ENCODE data around the gene NFYB.

The NFYB gene

DNA sequence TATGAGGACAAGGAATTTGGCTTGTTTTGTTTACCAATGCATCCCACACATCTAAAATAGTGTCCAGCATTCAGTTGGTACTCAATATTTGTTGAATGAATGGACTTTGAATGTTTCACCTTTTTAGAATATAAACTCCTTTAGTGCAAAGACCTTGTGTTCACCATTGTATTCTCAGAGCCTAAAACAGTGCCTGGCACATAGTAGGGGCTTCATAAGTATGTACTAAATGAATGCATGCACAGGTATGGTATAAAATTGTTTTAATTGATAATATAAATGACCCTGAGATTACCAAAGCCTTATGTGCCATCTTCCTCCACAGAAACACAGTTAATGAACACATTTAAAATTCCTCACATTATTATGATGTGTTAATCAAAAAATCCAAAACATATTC lies 5.0 kb upstream of the NFYB start:
- H2AFZ ChIP-seq (ENCODE audit: low read depth, low read length, severe bottlenecking): no peak overlapping the region
- TF ChIP-seq, protein P1, sequence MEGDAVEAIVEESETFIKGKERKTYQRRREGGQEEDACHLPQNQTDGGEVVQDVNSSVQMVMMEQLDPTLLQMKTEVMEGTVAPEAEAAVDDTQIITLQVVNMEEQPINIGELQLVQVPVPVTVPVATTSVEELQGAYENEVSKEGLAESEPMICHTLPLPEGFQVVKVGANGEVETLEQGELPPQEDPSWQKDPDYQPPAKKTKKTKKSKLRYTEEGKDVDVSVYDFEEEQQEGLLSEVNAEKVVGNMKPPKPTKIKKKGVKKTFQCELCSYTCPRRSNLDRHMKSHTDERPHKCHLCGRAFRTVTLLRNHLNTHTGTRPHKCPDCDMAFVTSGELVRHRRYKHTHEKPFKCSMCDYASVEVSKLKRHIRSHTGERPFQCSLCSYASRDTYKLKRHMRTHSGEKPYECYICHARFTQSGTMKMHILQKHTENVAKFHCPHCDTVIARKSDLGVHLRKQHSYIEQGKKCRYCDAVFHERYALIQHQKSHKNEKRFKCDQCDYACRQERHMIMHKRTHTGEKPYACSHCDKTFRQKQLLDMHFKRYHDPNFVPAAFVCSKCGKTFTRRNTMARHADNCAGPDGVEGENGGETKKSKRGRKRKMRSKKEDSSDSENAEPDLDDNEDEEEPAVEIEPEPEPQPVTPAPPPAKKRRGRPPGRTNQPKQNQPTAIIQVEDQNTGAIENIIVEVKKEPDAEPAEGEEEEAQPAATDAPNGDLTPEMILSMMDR (IDR thresholded peaks at IDR 0.05; ENCODE audit: insufficient read depth, low read length, poor library complexity, severe bottlenecking): no peak
- no peak for TF ChIP-seq EZH2phosphoT487 (conservative IDR thresholded peaks at IDR 0.05; ENCODE audit: low read length)
- H3K36me3 ChIP-seq (ENCODE audit: low read length): no peaks in the 10 kb centered on the region
- no peak overlapping the region for H3K9ac ChIP-seq (ENCODE audit: low read length)
- no peak overlapping the region for H3K4me2 ChIP-seq (ENCODE audit: low read depth, low read length, poor library complexity, severe bottlenecking)
- H3K4me3 ChIP-seq (ENCODE audit: insufficient read depth, low read length, poor library complexity, severe bottlenecking): no peak overlapping the region
- H4K20me1 ChIP-seq (ENCODE audit: low read depth, low read length): no peaks in the 10 kb centered on the region
- no peaks in the 10 kb centered on the region for H3K27me3 ChIP-seq (ENCODE audit: low read length)
- H3K9me3 ChIP-seq (ENCODE audit: insufficient read depth, low read length): no peaks in the 10 kb centered on the region
- no peaks in the 10 kb centered on the region for H3F3A ChIP-seq (ENCODE audit: insufficient read depth)
- H3K9me2 ChIP-seq (replicated peaks; ENCODE audit: insufficient read depth, low read length): no peaks in the 10 kb centered on the region
- no peaks in the 10 kb centered on the region for H3K79me2 ChIP-seq (ENCODE audit: insufficient read depth, low read length)
- H3K27ac ChIP-seq (ENCODE audit: low read depth, low read length): no peak overlapping the region

DNA sequence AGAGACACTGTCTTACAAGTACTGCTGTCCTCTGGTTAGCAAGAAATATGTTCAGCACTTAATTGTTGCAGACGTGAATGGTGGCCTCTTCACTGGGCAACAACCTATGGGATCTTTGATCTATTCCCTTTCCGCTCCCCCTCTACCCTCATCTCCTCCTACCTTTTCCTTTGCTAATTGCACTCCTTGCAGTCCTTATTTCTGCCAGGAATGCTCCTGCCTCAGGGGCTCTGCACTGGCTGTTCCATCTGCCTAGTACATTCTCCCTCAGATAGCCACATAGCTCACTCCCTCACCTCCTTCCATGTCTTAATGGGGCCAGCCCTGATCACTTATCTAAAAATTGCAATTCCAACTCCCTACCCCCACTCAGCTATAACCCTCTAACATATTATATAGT lies 4.5 kb upstream of the NFYB start:
- Histone ChIP-seq H3K79me2 (ENCODE audit: insufficient read depth, low read length) (no peaks in the 10 kb centered on the region), H3K9me2 (replicated peaks; ENCODE audit: insufficient read depth, low read length) (no peaks in the 10 kb centered on the region), H3F3A (ENCODE audit: insufficient read depth) (no peaks in the 10 kb centered on the region), H3K36me3 (ENCODE audit: low read length) (no peaks in the 10 kb centered on the region), H3K27ac (ENCODE audit: low read depth, low read length) (no peak overlapping the region), H3K27me3 (ENCODE audit: low read length) (no peaks in the 10 kb centered on the region), H4K20me1 (ENCODE audit: low read depth, low read length) (no peaks in the 10 kb centered on the region), H2AFZ (ENCODE audit: low read depth, low read length, severe bottlenecking) (no peak overlapping the region), H3K9me3 (ENCODE audit: insufficient read depth, low read length) (no peaks in the 10 kb centered on the region), H3K4me3 (ENCODE audit: insufficient read depth, low read length, poor library complexity, severe bottlenecking) (no peak overlapping the region), H3K9ac (ENCODE audit: low read length) (no peak overlapping the region), H3K4me2 (ENCODE audit: low read depth, low read length, poor library complexity, severe bottlenecking) (no peak overlapping the region)
- TF ChIP-seq EZH2phosphoT487 (conservative IDR thresholded peaks at IDR 0.05; ENCODE audit: low read length): no peak
- TF ChIP-seq, protein P1 (IDR thresholded peaks at IDR 0.05; ENCODE audit: insufficient read depth, low read length, poor library complexity, severe bottlenecking): no peak

DNA sequence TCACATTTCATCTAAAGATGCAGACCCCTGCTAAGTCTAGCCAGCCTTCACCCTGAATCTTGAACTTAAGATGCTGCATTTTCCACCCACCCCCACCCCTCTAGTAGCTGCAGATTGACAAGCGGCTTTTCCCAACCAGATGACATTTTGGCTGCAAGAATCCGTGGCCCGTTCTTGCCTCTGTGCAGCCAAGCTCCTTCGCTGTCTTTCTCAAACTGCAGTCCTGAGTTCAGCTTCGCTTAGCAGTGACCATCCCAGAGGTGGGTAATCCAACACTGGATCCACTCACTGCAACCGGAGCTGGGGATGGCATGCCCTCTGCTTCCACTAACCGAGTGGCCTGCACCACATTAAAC lies 765 bp upstream of the NFYB start:
- Histone ChIP-seq H3K27me3 (ENCODE audit: low read length) (no peaks in the 10 kb centered on the region), H3F3A (ENCODE audit: insufficient read depth) (no peaks in the 10 kb centered on the region), H3K9me3 (ENCODE audit: insufficient read depth, low read length) (no peaks in the 10 kb centered on the region), H3K4me2 (ENCODE audit: low read depth, low read length, poor library complexity, severe bottlenecking) (peak overlapping the region; percentile 54), H4K20me1 (ENCODE audit: low read depth, low read length) (no peaks in the 10 kb centered on the region), H3K9me2 (replicated peaks; ENCODE audit: insufficient read depth, low read length) (no peaks in the 10 kb centered on the region), H3K36me3 (ENCODE audit: low read length) (no peaks in the 10 kb centered on the region), H3K9ac (ENCODE audit: low read length) (peak overlapping the region; percentile 60), H3K79me2 (ENCODE audit: insufficient read depth, low read length) (peaks cover 27% of the 10 kb centered on the region), H2AFZ (ENCODE audit: low read depth, low read length, severe bottlenecking) (peak overlapping the region; percentile 94), H3K27ac (ENCODE audit: low read depth, low read length) (no peak overlapping the region), H3K4me3 (ENCODE audit: insufficient read depth, low read length, poor library complexity, severe bottlenecking) (peak overlapping the region; percentile 49)
- TF ChIP-seq, protein P1 (IDR thresholded peaks at IDR 0.05; ENCODE audit: insufficient read depth, low read length, poor library complexity, severe bottlenecking): no peak
- no peak for TF ChIP-seq EZH2phosphoT487 (conservative IDR thresholded peaks at IDR 0.05; ENCODE audit: low read length)
